ENCODE measurements around the gene SPEG.

The SPEG gene

DNA sequence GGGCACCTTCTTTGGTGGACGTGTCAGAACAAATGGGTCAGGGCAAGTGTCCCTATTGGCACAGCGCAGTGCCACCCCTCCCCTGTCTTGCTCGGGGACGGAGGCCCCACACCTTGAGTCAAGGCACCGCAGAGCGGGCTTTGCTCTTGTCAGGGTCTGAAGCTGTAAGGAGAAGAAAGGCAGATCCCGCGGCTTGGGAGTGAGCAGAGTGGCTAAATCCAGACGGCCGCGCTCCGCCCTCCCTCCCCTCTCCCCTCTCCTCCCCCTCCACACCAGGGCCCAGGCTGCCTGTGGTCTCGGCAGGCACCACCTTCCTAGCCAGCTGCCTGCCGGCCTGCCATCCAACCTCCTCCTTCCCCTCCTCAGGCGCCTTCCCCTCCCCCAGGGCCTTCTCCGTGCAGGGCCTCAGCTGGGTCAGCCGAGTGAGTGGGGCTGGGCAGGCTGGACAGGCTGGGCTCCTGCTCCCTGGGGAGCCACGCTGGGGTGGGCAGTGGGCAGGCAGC, 25.8 kb downstream of the SPEG start:
- peak; percentile 85 for ATAC-seq
- TF ChIP-seq TCF4 (CRISPR knock-in tag; IDR thresholded peaks at IDR 0.05; ENCODE audit: borderline replicate concordance) (0 out of 2 replicates have a peak, but pooled peaks have one; percentile 16), CSDC2 (CRISPR knock-in tag; IDR thresholded peaks at IDR 0.05) (no peak), RARB (CRISPR knock-in tag; IDR thresholded peaks at IDR 0.05) (no peak), ZC3H10 (CRISPR knock-in tag; IDR thresholded peaks at IDR 0.05) (no peak), TOX (CRISPR knock-in tag; IDR thresholded peaks at IDR 0.05; ENCODE audit: borderline replicate concordance) (no peak)
- TF ChIP-seq, protein P1, sequence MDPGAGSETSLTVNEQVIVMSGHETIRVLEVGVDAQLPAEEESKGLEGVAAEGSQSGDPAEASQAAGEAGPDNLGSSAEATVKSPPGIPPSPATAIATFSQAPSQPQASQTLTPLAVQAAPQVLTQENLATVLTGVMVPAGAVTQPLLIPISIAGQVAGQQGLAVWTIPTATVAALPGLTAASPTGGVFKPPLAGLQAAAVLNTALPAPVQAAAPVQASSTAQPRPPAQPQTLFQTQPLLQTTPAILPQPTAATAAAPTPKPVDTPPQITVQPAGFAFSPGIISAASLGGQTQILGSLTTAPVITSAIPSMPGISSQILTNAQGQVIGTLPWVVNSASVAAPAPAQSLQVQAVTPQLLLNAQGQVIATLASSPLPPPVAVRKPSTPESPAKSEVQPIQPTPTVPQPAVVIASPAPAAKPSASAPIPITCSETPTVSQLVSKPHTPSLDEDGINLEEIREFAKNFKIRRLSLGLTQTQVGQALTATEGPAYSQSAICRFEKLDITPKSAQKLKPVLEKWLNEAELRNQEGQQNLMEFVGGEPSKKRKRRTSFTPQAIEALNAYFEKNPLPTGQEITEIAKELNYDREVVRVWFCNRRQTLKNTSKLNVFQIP (CRISPR knock-in tag; IDR thresholded peaks at IDR 0.05; ENCODE audit: borderline replicate concordance, low read depth): no peak
- TF ChIP-seq, protein P2, sequence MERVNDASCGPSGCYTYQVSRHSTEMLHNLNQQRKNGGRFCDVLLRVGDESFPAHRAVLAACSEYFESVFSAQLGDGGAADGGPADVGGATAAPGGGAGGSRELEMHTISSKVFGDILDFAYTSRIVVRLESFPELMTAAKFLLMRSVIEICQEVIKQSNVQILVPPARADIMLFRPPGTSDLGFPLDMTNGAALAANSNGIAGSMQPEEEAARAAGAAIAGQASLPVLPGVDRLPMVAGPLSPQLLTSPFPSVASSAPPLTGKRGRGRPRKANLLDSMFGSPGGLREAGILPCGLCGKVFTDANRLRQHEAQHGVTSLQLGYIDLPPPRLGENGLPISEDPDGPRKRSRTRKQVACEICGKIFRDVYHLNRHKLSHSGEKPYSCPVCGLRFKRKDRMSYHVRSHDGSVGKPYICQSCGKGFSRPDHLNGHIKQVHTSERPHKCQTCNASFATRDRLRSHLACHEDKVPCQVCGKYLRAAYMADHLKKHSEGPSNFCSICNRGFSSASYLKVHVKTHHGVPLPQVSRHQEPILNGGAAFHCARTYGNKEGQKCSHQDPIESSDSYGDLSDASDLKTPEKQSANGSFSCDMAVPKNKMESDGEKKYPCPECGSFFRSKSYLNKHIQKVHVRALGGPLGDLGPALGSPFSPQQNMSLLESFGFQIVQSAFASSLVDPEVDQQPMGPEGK (CRISPR knock-in tag; IDR thresholded peaks at IDR 0.05; ENCODE audit: borderline replicate concordance): no peak

DNA sequence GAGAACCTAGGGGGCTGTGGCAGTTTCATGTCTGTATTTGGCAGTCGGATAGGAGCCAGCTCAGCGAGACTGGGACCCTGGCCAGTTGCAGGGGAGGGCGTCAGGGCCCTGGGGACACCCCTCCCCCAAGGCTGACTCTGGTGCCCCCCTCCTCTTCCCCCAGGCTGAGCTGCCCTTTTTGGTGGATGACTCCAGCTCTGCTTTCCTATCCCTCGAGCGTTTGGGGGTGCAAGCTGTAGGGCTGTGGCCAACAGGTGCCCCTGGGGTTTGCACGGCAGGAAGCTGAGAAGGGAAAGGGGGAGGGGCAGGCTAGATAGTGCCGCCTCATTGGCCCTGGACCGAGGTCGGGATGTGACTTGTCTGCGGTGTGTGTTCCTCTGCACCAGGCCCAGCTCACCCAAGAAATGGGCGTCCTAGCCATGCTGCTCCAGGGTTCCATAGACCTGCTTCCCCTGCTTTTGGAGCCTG, 26.4 kb downstream of the SPEG start:
- peak; percentile 3 for ATAC-seq
- TF ChIP-seq TOX (CRISPR knock-in tag; IDR thresholded peaks at IDR 0.05; ENCODE audit: borderline replicate concordance) (no peak), BACH2 (CRISPR knock-in tag; IDR thresholded peaks at IDR 0.05; ENCODE audit: borderline replicate concordance) (no peak), ZNF8 (CRISPR knock-in tag; IDR thresholded peaks at IDR 0.05) (no peak), SNAI2 (CRISPR knock-in tag; IDR thresholded peaks at IDR 0.05) (no peak), TCF4 (CRISPR knock-in tag; IDR thresholded peaks at IDR 0.05; ENCODE audit: borderline replicate concordance) (no peak), ZNF565 (CRISPR knock-in tag; conservative IDR thresholded peaks at IDR 0.05; ENCODE audit: low read depth) (no peak), ZC3H10 (CRISPR knock-in tag; IDR thresholded peaks at IDR 0.05) (no peak), GLIS3 (CRISPR knock-in tag; IDR thresholded peaks at IDR 0.05) (no peak), ARNTL (CRISPR knock-in tag; IDR thresholded peaks at IDR 0.05; ENCODE audit: borderline replicate concordance, low read depth) (no peak), ZNF70 (CRISPR knock-in tag; IDR thresholded peaks at IDR 0.05) (no peak), ZFP3 (CRISPR knock-in tag; IDR thresholded peaks at IDR 0.05) (no peak)
- TF ChIP-seq, protein P3, sequence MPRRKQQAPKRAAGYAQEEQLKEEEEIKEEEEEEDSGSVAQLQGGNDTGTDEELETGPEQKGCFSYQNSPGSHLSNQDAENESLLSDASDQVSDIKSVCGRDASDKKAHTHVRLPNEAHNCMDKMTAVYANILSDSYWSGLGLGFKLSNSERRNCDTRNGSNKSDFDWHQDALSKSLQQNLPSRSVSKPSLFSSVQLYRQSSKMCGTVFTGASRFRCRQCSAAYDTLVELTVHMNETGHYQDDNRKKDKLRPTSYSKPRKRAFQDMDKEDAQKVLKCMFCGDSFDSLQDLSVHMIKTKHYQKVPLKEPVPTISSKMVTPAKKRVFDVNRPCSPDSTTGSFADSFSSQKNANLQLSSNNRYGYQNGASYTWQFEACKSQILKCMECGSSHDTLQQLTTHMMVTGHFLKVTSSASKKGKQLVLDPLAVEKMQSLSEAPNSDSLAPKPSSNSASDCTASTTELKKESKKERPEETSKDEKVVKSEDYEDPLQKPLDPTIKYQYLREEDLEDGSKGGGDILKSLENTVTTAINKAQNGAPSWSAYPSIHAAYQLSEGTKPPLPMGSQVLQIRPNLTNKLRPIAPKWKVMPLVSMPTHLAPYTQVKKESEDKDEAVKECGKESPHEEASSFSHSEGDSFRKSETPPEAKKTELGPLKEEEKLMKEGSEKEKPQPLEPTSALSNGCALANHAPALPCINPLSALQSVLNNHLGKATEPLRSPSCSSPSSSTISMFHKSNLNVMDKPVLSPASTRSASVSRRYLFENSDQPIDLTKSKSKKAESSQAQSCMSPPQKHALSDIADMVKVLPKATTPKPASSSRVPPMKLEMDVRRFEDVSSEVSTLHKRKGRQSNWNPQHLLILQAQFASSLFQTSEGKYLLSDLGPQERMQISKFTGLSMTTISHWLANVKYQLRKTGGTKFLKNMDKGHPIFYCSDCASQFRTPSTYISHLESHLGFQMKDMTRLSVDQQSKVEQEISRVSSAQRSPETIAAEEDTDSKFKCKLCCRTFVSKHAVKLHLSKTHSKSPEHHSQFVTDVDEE (CRISPR knock-in tag; IDR thresholded peaks at IDR 0.05): no peak
- TF ChIP-seq, protein P4, sequence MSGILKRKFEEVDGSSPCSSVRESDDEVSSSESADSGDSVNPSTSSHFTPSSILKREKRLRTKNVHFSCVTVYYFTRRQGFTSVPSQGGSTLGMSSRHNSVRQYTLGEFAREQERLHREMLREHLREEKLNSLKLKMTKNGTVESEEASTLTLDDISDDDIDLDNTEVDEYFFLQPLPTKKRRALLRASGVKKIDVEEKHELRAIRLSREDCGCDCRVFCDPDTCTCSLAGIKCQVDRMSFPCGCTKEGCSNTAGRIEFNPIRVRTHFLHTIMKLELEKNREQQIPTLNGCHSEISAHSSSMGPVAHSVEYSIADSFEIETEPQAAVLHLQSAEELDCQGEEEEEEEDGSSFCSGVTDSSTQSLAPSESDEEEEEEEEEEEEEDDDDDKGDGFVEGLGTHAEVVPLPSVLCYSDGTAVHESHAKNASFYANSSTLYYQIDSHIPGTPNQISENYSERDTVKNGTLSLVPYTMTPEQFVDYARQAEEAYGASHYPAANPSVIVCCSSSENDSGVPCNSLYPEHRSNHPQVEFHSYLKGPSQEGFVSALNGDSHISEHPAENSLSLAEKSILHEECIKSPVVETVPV (CRISPR knock-in tag; IDR thresholded peaks at IDR 0.05): no peak
- TF ChIP-seq, protein P1 (CRISPR knock-in tag; IDR thresholded peaks at IDR 0.05; ENCODE audit: borderline replicate concordance, low read depth): no peak

DNA sequence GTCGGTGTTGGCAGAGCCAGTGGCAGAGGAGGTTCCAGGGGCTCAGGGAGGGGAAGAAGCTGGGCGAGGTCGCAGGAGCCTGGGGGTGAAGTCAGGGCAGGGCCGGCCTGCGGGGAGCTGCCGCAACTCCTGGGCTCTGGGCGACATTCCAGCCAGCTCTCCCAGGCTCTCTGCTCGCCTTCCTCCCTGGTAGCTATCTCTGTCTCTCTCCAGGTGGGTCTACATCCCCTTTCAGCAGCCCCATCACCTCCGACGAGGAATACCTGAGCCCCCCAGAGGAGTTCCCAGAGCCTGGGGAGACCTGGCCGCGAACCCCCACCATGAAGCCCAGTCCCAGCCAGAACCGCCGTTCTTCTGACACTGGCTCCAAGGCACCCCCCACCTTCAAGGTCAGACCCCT, 27.0 kb downstream of the SPEG start:
- ATAC-seq: no peak
- TF ChIP-seq TOX (CRISPR knock-in tag; IDR thresholded peaks at IDR 0.05; ENCODE audit: borderline replicate concordance) (no peak), GLIS3 (CRISPR knock-in tag; IDR thresholded peaks at IDR 0.05) (no peak), BACH2 (CRISPR knock-in tag; IDR thresholded peaks at IDR 0.05; ENCODE audit: borderline replicate concordance) (no peak), CSDC2 (CRISPR knock-in tag; IDR thresholded peaks at IDR 0.05) (no peak), TCF4 (CRISPR knock-in tag; IDR thresholded peaks at IDR 0.05; ENCODE audit: borderline replicate concordance) (no peak), ISL1 (CRISPR knock-in tag; IDR thresholded peaks at IDR 0.05) (no peak), ARNTL (CRISPR knock-in tag; IDR thresholded peaks at IDR 0.05; ENCODE audit: borderline replicate concordance, low read depth) (no peak), OSR1 (CRISPR knock-in tag; IDR thresholded peaks at IDR 0.05) (no peak), RARB (CRISPR knock-in tag; IDR thresholded peaks at IDR 0.05) (no peak), ZNF8 (CRISPR knock-in tag; IDR thresholded peaks at IDR 0.05) (no peak), ZC3H10 (CRISPR knock-in tag; IDR thresholded peaks at IDR 0.05) (no peak), ESRRG (CRISPR knock-in tag; IDR thresholded peaks at IDR 0.05) (no peak), ZNF70 (CRISPR knock-in tag; IDR thresholded peaks at IDR 0.05) (no peak)
- TF ChIP-seq, protein P2 (CRISPR knock-in tag; IDR thresholded peaks at IDR 0.05; ENCODE audit: borderline replicate concordance): no peak
- TF ChIP-seq, protein P1 (CRISPR knock-in tag; IDR thresholded peaks at IDR 0.05; ENCODE audit: borderline replicate concordance, low read depth): no peak
- TF ChIP-seq, protein P4 (CRISPR knock-in tag; IDR thresholded peaks at IDR 0.05): no peak

All from SK-N-SH treated with all-trans-retinoic acid at 6 μM for 48 hours (cell line).